GM18499 (cell line): ENCODE results near the gene ERGIC1.
"Not testable (repeated sequence)": the region's sequence is repeated elsewhere in the genome, so short reads cannot be mapped to it uniquely, and the experiment has no call there.

Source experiments
- ATAC-seq: cut with Tn5 transposase; IDR thresholded peaks from one replicate; pipeline ENCODE4 v1.9.1; 2021; ENCODE audit warnings: moderate number of reproducible peaks; ENCODE audit not compliant: insufficient read depth, unreplicated experiment

Gene ERGIC1

GRCh38 chr5:172897067-172897466, 63.0 kb downstream of the ERGIC1 start:
- ATAC-seq: not testable (repeated sequence)

- ATAC-seq: no peak
Observed at GRCh38 chr5:172897481-172898217, 63.6 kb downstream of the ERGIC1 start.

- ATAC-seq: no peak
Observed at GRCh38 chr5:172898218-172898842, 64.3 kb downstream of the ERGIC1 start.

- no peak for ATAC-seq
Observed at GRCh38 chr5:172898843-172899369, 64.9 kb downstream of the ERGIC1 start.

GRCh38 chr5:172899436-172899835, 65.4 kb downstream of the ERGIC1 start:
- ATAC-seq: no peak

- no peak for ATAC-seq
Observed at GRCh38 chr5:172901012-172901780, 67.1 kb downstream of the ERGIC1 start.

GRCh38 chr5:172901788-172902496, 67.9 kb downstream of the ERGIC1 start:
- ATAC-seq: no peak

GRCh38 chr5:172902497-172903472, 68.7 kb downstream of the ERGIC1 start:
- no peak for ATAC-seq

GRCh38 chr5:172903790-172904189, 69.7 kb downstream of the ERGIC1 start:
- no peak for ATAC-seq

GRCh38 chr5:172904312-172904642, 70.2 kb downstream of the ERGIC1 start:
- ATAC-seq: no peak

- no peak for ATAC-seq
Observed at GRCh38 chr5:172904643-172905345, 70.7 kb downstream of the ERGIC1 start.

GRCh38 chr5:172905346-172906140, 71.5 kb downstream of the ERGIC1 start:
- ATAC-seq: no peak

GRCh38 chr5:172906436-172906835, 72.4 kb downstream of the ERGIC1 start:
- ATAC-seq: peak; percentile 48

- no peak for ATAC-seq
Observed at GRCh38 chr5:172906888-172907287, 72.8 kb downstream of the ERGIC1 start.

- no peak for ATAC-seq
Observed at GRCh38 chr5:172907657-172908056, 73.6 kb downstream of the ERGIC1 start.

GRCh38 chr5:172908662-172909061, 74.6 kb downstream of the ERGIC1 start:
- ATAC-seq: no peak

GRCh38 chr5:172909931-172910502, 76.0 kb downstream of the ERGIC1 start:
- ATAC-seq: no peak
